Nephron progenitor cell (in vitro differentiated cells): ENCODE data around the gene CA7.
A peak's percentile ranks its signal among the peaks of the same experiment; 100 is the strongest.

ENCODE experiments used
- DNase-seq: peaks from one replicate; pipeline ENCODE4 v3.0.0; 2021
- H3K27ac Mint-ChIP-seq: 2 replicates; pipeline ENCODE4 v1.8.0; 2021; ENCODE audit warnings: mild to moderate bottlenecking, moderate library complexity, mixed read lengths
- H3K27me3 Mint-ChIP-seq: 2 replicates; pipeline ENCODE4 v1.8.0; 2021; ENCODE audit warnings: mild to moderate bottlenecking, low read depth, mixed read lengths; ENCODE audit not compliant: poor library complexity
- H3K36me3 Mint-ChIP-seq: 2 replicates; pipeline ENCODE4 v1.8.0; 2021; ENCODE audit warnings: low read depth, mixed read lengths
- H3K4me1 Mint-ChIP-seq: 2 replicates; pipeline ENCODE4 v1.8.0; 2021; ENCODE audit warnings: mixed read lengths
- H3K4me3 Mint-ChIP-seq: 2 replicates; pipeline ENCODE4 v1.8.0; 2021; ENCODE audit warnings: mild to moderate bottlenecking, moderate library complexity, mixed read lengths
- H3K9me3 Mint-ChIP-seq: 2 replicates; pipeline ENCODE4 v1.8.0; 2021; ENCODE audit warnings: mild to moderate bottlenecking, moderate library complexity, mixed read lengths
- CTCF ChIP-seq: fragments of 200-600 bp; sonication (generic); IDR thresholded peaks from 2 replicates; pipeline ENCODE4 v1.5.0; 2021; ENCODE audit warnings: antibody characterized with exemption

CA7 gene

GRCh38 chr16:66830422-66831404, 13.5 kb upstream of the CA7 start, which contains the start of gene NAE1:
NAE1 (minus strand) TSS chr16:66830976; CDS start chr16:66830899, 77 bp downstream.
- H3K4me1 Mint-ChIP-seq: peaks cover 39% of the 10 kb centered on the region
- H3K9me3 Mint-ChIP-seq: no peaks in the 10 kb centered on the region
- peak within 1 kb of the TSS; percentile 84 for H3K4me3 Mint-ChIP-seq
- H3K27me3 Mint-ChIP-seq: peaks cover 32% of the 10 kb centered on the region
- peaks cover 30% of the 10 kb centered on the region for H3K36me3 Mint-ChIP-seq
- DNase-seq: peak; percentile 93
- H3K27ac Mint-ChIP-seq: no peak within 1 kb of the TSS
- peak; percentile 98 for TF ChIP-seq CTCF

DNA sequence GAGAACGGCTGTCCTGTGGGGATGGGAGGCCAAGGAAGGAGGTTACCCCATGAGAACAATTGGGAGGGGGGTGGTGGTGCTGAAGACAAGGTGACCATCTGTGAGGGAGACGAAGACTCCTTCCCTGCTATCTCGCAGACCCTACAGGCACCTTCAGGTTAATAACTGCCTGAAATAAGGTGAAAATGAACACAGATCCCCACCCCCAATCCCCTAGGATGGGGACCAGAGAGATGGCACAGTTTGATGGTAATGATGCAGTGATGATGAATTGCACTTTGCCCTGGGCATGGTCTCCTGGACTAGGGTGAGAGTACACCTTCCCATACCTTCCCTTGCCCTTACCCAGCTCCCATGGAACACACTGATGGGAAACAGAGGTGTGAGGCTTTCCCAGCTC, 12.0 kb upstream of the CA7 start:
- Mint-ChIP-seq H3K9me3 (no peaks in the 10 kb centered on the region), H3K4me3 (no peak overlapping the region), H3K27me3 (peaks cover 35% of the 10 kb centered on the region), H3K4me1 (peaks cover 31% of the 10 kb centered on the region), H3K27ac (peak overlapping the region; percentile 6), H3K36me3 (peaks cover 16% of the 10 kb centered on the region)
- no peak for DNase-seq
- no peak for TF ChIP-seq CTCF

DNA sequence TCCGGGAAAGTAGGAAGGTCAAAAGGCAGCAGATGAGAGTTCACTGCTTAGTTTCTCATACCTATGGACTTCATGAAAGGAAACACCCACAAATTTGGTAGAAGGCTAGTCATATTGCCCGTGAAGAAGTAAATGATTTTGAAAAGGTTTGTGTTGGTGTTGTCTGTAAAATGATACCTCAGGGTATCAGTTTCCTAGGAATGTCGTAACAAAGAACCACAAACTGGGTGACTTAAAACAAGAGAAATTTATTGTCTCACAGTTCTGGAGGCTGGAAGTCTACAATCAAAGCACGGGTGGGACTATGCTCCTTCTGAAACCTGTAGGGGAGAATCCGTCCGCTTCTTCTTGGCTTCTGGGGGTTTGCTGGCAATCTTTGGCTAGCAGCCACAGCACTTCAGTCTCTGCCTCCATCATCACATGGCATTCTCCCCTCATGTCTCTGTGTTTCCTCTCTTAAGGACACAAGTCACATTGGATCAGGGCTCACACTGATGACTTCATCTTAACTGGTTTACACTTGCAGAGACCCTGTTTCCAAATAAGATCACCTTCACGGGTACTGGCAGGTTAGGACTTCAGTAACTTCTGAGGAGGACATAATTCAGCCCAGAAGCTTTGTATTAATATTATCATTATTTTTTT, 11.4 kb upstream of the CA7 start:
- Mint-ChIP-seq H3K27ac (peak overlapping the region; percentile 6), H3K4me1 (peaks cover 29% of the 10 kb centered on the region), H3K9me3 (no peaks in the 10 kb centered on the region), H3K36me3 (peaks cover 10% of the 10 kb centered on the region), H3K27me3 (peaks cover 39% of the 10 kb centered on the region), H3K4me3 (no peak overlapping the region)
- no peak for TF ChIP-seq CTCF
- no peak for DNase-seq

DNA sequence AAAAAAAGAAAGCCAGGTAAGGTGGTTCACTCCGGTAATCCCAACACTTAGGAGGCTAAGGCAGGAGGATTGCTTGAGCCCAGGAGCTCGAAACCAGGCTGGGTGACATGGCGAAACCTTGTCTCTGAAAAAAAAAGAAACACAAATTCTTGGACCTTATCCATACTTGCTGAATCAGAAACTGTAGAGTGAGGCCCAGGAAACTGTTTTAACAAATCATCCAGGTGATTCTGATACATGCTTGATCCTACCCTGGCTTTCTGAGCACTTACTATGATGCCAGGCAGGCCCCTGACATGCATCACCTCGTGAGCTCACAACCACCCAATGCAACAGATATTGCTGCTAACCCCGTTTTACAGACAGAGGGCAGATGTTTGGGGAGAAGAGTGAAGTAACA, 9.5 kb upstream of the CA7 start:
- DNase-seq: no peak
- no peak overlapping the region for H3K4me3 Mint-ChIP-seq
- H3K4me1 Mint-ChIP-seq: peaks cover 15% of the 10 kb centered on the region
- peaks cover 15% of the 10 kb centered on the region for H3K9me3 Mint-ChIP-seq
- peaks cover 58% of the 10 kb centered on the region for H3K27me3 Mint-ChIP-seq
- no peak overlapping the region for H3K27ac Mint-ChIP-seq
- no peak for TF ChIP-seq CTCF
- no peaks in the 10 kb centered on the region for H3K36me3 Mint-ChIP-seq

- Mint-ChIP-seq H3K27me3 (peaks cover 88% of the 10 kb centered on the region), H3K27ac (no peak overlapping the region), H3K36me3 (no peaks in the 10 kb centered on the region), H3K4me3 (no peak overlapping the region), H3K4me1 (no peaks in the 10 kb centered on the region), H3K9me3 (peaks cover 15% of the 10 kb centered on the region)
- DNase-seq: no peak
- TF ChIP-seq CTCF: no peak
Observed at GRCh38 chr16:66840883-66841282, 3.3 kb upstream of the CA7 start.
